Measurements from ENCODE around the gene CDH4. TPM values are rescaled to one million over a fixed set of nuclear protein-coding genes. Genes with fewer than 3 reads are reported as not detected.

CDH4 gene
- total and polyA plus RNA-seq, 2 of the 13 experiments (the other 11 are each of a cell fraction or from before 2014, with no cell fraction given): not detected

DNA sequence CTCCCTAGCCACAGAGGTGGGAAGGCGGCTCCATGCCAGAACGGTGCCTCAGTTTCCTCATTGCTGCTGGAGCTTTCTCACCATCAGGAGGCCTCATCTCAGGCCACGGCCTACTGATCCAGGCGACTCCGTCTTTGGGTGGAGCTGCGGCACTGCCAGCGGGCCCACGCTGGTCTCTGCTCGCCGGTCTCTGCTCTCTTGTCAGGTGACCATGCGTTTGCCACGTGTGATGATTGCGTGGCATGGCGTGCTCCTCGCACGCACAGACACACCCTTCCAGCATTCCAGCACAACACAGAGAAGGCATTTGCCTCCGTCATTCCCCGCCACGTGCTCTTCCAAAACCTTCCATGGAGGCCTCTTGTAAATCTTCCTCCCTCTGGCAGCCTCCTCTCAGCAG is 271.1 kb downstream of the CDH4 start:
- FAIRE-seq (no peak), DNase-seq (ENCODE audit: low spot score) (no peak), ATAC-seq (no peak)
- POLR2A ChIA-PET: no interaction called here
- Histone ChIP-seq H3K4me3 (replicated peaks in 1 of 3; ENCODE audit: insufficient read depth in 1 of 3, low read depth in 2 of 3, low read length in 3 of 3) (no peak overlapping the region), H4K20me1 (ENCODE audit: insufficient read depth, low read length) (no peaks in the 10 kb centered on the region; the same call in 1 of the 2 replicates), H3K27me3 (ENCODE audit: control insufficient read depth in 1 of 2, insufficient read depth in 2 of 2, low read length in 2 of 2) (peaks cover 4 to 71% of the 10 kb centered on the region in 2 experiments; a peak in 4 of 5 replicates), H3K9ac (ENCODE audit: insufficient read depth, low read depth, low read length) (no peak overlapping the region), H3K4me1 (ENCODE audit: insufficient read depth, low read length) (no peaks in the 10 kb centered on the region), H3K9me3 (ENCODE audit: low read length) (no peaks in the 10 kb centered on the region), H3K79me2 (ENCODE audit: insufficient read depth, low read length) (no peaks in the 10 kb centered on the region), H3K27ac (ENCODE audit: extremely low read length, insufficient read depth, low read length) (no peak overlapping the region), H3K36me3 (replicated peaks in 1 of 2; ENCODE audit: control insufficient read depth in 1 of 2, insufficient read depth in 2 of 2, low read length in 2 of 2) (no peaks in the 10 kb centered on the region), H3K4me2 (ENCODE audit: low read depth, low read length) (no peak overlapping the region), H2AFZ (ENCODE audit: low read length) (no peak overlapping the region)
- intact Hi-C loops (cut with micrococcal nuclease; ENCODE audit: unreplicated experiment): no loop called here
- BruUV-seq (replicated peaks): no TSS peak
- CTCF ChIA-PET (ENCODE audit: low intra/inter-chr PET ratio, low total read pairs): no interaction called here
- TF ChIP-seq, protein P1, sequence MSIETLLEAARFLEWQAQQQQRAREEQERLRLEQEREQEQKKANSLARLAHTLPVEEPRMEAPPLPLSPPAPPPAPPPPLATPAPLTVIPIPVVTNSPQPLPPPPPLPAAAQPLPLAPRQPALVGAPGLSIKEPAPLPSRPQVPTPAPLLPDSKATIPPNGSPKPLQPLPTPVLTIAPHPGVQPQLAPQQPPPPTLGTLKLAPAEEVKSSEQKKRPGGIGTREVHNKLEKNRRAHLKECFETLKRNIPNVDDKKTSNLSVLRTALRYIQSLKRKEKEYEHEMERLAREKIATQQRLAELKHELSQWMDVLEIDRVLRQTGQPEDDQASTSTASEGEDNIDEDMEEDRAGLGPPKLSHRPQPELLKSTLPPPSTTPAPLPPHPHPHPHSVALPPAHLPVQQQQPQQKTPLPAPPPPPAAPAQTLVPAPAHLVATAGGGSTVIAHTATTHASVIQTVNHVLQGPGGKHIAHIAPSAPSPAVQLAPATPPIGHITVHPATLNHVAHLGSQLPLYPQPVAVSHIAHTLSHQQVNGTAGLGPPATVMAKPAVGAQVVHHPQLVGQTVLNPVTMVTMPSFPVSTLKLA (IDR thresholded peaks at IDR 0.05): peak; percentile 64
- TF ChIP-seq SNRNP70 (IDR thresholded peaks at IDR 0.05; ENCODE audit: low read depth, low read length): no peak
- WGBS (ENCODE audit: low lambda C conversion rate): 56% methylated on average over 19 of the region's 19 CpGs
- in situ Hi-C loops (cut with HindIII; ENCODE audit: extremely low pct_ligation_motif_present, low pct_unique_long_range_greater_than_20kb): no loop called here

DNA sequence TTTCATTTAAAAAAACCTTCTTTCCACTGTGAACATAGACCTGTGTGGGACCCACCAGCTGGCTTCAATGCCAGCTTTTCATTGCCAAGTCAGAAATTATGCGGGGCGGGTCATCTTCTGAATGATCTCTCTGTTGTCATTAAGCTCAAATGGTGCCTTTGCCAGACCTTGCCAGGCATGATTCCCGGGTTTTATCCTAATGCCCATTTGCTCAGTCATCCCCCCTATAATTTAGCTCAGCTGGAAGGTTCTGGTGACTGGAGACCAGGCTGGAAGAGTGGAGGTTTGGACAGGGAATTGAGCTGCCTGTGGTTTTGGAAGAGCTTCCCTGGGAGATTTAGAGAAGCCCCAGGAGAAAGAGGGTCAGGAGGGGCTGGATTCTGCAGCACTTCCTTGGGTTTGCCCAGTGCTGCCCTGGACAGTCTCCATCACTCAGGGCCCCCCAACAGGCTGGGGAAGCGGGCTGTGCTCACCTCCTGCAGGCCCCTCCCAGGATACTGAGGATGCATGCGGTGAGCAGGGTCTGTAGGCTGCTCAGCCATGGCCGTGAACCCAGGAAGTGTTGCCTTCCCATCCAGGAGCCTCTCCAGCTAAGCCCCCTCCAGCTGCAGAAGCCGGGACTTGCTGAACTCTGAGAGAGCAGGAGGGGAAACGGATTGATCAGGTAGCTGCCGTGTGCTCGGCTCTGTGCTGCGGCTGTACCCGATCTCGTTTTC is 273.0 kb downstream of the CDH4 start:
- Histone ChIP-seq H4K20me1 (ENCODE audit: insufficient read depth, low read length) (no peaks in the 10 kb centered on the region; the same call in 1 of the 2 replicates), H3K79me2 (ENCODE audit: insufficient read depth, low read length) (no peaks in the 10 kb centered on the region), H3K27ac (ENCODE audit: extremely low read length, insufficient read depth, low read length) (no peak overlapping the region), H3K4me2 (ENCODE audit: low read depth, low read length) (no peak overlapping the region), H3K36me3 (replicated peaks in 1 of 2; ENCODE audit: control insufficient read depth in 1 of 2, insufficient read depth in 2 of 2, low read length in 2 of 2) (no peaks in the 10 kb centered on the region), H2AFZ (ENCODE audit: low read length) (no peak overlapping the region), H3K9me3 (ENCODE audit: low read length) (no peaks in the 10 kb centered on the region), H3K4me3 (replicated peaks in 1 of 3; ENCODE audit: insufficient read depth in 1 of 3, low read depth in 2 of 3, low read length in 3 of 3) (no peak overlapping the region), H3K4me1 (ENCODE audit: insufficient read depth, low read length) (no peaks in the 10 kb centered on the region), H3K9ac (ENCODE audit: insufficient read depth, low read depth, low read length) (no peak overlapping the region), H3K27me3 (ENCODE audit: control insufficient read depth in 1 of 2, insufficient read depth in 2 of 2, low read length in 2 of 2) (peaks cover 4 to 60% of the 10 kb centered on the region in 2 experiments; a peak in 4 of 5 replicates)
- ChIA-PET CTCF (ENCODE audit: low intra/inter-chr PET ratio, low total read pairs) (no interaction called here), POLR2A (no interaction called here)
- in situ Hi-C loops (cut with HindIII; ENCODE audit: extremely low pct_ligation_motif_present, low pct_unique_long_range_greater_than_20kb): no loop called here
- WGBS (ENCODE audit: low lambda C conversion rate): 24% methylated on average over 13 of the region's 13 CpGs
- ATAC-seq (no peak; the same call in 2 of the 3 replicates), DNase-seq (ENCODE audit: low spot score) (no peak), FAIRE-seq (no peak)
- intact Hi-C loops (cut with micrococcal nuclease; ENCODE audit: unreplicated experiment): no loop called here
- no TSS peak for BruUV-seq (replicated peaks)
- no peak for TF ChIP-seq ZNF274 (CRISPR knock-in tag; IDR thresholded peaks at IDR 0.05)
- no peak for TF ChIP-seq ZNF556 (CRISPR knock-in tag; IDR thresholded peaks at IDR 0.05; ENCODE audit: borderline replicate concordance)
- TF ChIP-seq, protein P2, sequence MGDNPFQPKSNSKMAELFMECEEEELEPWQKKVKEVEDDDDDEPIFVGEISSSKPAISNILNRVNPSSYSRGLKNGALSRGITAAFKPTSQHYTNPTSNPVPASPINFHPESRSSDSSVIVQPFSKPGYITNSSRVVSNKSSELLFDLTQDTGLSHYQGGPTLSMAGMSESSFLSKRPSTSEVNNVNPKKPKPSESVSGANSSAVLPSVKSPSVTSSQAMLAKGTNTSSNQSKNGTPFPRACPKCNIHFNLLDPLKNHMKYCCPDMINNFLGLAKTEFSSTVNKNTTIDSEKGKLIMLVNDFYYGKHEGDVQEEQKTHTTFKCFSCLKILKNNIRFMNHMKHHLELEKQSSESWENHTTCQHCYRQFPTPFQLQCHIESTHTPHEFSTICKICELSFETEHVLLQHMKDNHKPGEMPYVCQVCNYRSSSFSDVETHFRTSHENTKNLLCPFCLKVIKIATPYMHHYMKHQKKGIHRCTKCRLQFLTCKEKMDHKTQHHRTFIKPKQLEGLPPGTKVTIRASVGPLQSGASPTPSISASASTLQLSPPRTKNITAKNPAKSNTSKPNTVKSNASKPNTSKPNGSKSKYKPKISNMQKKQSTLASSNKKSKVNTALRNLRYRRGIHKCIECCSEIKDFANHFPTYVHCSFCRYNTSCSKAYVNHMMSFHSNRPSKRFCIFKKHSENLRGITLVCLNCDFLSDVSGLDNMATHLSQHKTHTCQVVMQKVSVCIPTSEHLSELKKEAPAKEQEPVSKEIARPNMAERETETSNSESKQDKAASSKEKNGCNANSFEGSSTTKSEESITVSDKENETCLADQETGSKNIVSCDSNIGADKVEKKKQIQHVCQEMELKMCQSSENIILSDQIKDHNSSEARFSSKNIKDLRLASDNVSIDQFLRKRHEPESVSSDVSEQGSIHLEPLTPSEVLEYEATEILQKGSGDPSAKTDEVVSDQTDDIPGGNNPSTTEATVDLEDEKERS (CRISPR knock-in tag; IDR thresholded peaks at IDR 0.05): no peak

Data from HepG2 (cell line).